Pancreas (tissue), 10 donors: ENCODE data around the gene HEPHL1. TPM values are rescaled to one million over a fixed set of nuclear protein-coding genes. Genes with fewer than 3 reads are reported as not detected.

ENCODE experiments used
- ATAC-seq, 4 donors: fragments of 200-7000 bp; cut with Tn5 transposase; one replicate each; pipeline versions ENCODE4 v1.8.0 to v1.9.1; 2020; ENCODE audit warnings: mild to moderate bottlenecking in 4 of 4, moderate library complexity in 4 of 4
- DNase-seq, 6 donors: peaks; one replicate each; pipeline ENCODE4 v3.0.0-alpha.2; 2020
- FAIRE-seq: peaks from 2 replicates; lab custom pipeline; 2012; peaks lifted over from hg19 to GRCh38; lab: Jason Lieb, UNC
- H3K27ac ChIP-seq, 4 donors: fragments of 200-600 bp; sonication (generic); 1 replicate in 3 of 4; 2 replicates in 1 of 4; pipeline versions ENCODE4 v1.5.0 to v1.8.0; 2020
- H3K27me3 ChIP-seq, 4 donors: fragments of 200-600 bp; one replicate each; pipeline ENCODE4 v1.8.0; 2021
- H3K36me3 ChIP-seq, 3 donors: fragments of 200-600 bp; sonication (generic) in 1 of 3; one replicate each; pipeline versions ENCODE4 v1.5.0 to v1.8.0; 2020 to 2021
- H3K4me1 ChIP-seq, 3 donors: fragments of 200-600 bp; one replicate each; pipeline ENCODE4 v1.8.0; 2021
- H3K4me3 ChIP-seq, 4 donors: fragments of 200-600 bp; sonication (generic) in 2 of 4; one replicate each; pipeline versions ENCODE4 v1.5.0 to v1.8.0; 2020 to 2021
- H3K9me3 ChIP-seq, 4 donors: fragments of 200-600 bp; one replicate each; pipeline ENCODE4 v1.8.0; 2021
- WGBS, 2 donors: extraction: QIAGEN DNeasy Blood & Tissue Kit; methylation state at CpG; one replicate each; pipeline ENCODE4 v1.1.7; 2013; 5-methylcytosine and 5-hydroxymethylcytosine counted together
- intact Hi-C, 3 donors: fragments of 100-400 bp; cut with DNase I; formaldehyde crosslinking; loops; one replicate each; pipeline versions ENCODE4 v1.11.1 to v1.14.2; 2022
- polyA plus RNA-seq, 2 donors: library from polyadenylated mRNA; stranded (reverse); fragments of 200-250 nt; gene quantifications; one replicate each; pipeline ENCODE4 v1.2.3, GENCODE V29; 2013
- total RNA-seq, 6 donors: library from RNA; stranded (reverse); fragmentation: NEBNext Ultra II Directional in 4 of 6; extraction: Animal tissue kit (Norgen Biotek cat#: 25700) in 4 of 6; gene quantifications; one replicate each; pipeline versions ENCODE4 v1.2.1 to v1.2.4, GENCODE V29; 2021 to 2023
- TF ChIP-seq, protein P1 (sequence below), 4 donors: fragments of 200-600 bp; sonication (generic) in 3 of 4; IDR thresholded peaks; one replicate each; pipeline versions ENCODE4 v1.5.0 to v1.8.0; 2021; ENCODE audit warnings: antibody characterized with exemption in 4 of 4
- donor health status: healthy with polysubstance abuse.
- donor health status: DM: no; HTN: no; CAD: no; lungs with moderate emphysema.
- donor health status: DM: no; HTN: no; CAD: no.
- donor health status: control.
- donor health status: control.
- donor health status: Bipolar disorder and iron deficiency.
- donor health status: DM: yes; HTN: yes; CAD: no.
- donor health status: DM: no; HTN: no; CAD: no.
- donor health status: DM: no; HTN: no; CAD: no.
- donor health status: DM: yes; HTN: yes; CAD: no.

Gene HEPHL1
- total and polyA plus RNA-seq, 8 donors, result not detected

DNA sequence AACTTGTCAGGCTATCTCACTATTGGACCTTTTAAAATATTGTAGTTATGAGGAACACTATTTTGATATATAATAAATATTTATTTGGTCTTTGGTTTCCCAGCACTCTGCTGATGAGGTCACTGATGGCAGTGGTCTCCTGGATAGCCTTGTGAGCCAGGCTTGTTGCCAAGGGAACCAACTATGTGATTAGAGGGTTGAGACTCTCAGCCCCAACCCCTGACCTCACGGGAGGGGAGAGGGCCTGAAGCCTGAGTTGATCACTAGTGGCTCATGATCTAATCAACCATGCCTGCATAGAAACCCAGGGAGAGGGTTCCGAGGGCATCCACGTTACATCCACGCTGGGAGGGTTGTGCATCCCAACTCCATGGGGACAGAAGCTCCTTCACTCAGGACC, 118.3 kb downstream of the HEPHL1 start:
- peak in 1 of 4 donors; percentile 44 for ATAC-seq
- H3K27me3 ChIP-seq, result no peaks in the 10 kb centered on the region

DNA sequence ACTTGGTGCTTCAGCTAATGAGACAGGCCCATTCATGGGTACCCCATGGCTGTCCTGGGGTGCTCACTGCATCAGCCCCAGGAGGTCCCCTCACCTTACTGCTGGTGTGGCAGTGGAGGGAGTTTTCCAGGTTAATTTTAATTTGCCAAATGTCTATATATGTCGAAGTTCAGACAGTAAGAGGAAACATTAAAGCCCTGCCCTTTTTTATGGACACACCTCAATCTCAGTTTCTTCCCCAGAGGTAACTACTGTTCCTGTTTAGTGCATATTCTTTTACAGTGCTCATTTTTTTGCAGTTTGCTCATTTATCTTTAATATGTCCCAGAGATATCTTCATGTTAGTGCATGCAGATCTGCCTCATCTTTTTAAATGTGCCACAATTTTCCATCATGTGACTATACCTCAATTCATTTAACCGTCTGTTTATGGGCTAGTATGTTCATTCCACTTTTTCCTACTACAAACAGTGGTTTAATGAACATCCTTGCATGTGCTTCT, 119.1 kb downstream of the HEPHL1 start:
- 76 to 82% methylated on average over 2 of the region's 2 CpGs for WGBS, 2 donors
- TF ChIP-seq, protein P1, sequence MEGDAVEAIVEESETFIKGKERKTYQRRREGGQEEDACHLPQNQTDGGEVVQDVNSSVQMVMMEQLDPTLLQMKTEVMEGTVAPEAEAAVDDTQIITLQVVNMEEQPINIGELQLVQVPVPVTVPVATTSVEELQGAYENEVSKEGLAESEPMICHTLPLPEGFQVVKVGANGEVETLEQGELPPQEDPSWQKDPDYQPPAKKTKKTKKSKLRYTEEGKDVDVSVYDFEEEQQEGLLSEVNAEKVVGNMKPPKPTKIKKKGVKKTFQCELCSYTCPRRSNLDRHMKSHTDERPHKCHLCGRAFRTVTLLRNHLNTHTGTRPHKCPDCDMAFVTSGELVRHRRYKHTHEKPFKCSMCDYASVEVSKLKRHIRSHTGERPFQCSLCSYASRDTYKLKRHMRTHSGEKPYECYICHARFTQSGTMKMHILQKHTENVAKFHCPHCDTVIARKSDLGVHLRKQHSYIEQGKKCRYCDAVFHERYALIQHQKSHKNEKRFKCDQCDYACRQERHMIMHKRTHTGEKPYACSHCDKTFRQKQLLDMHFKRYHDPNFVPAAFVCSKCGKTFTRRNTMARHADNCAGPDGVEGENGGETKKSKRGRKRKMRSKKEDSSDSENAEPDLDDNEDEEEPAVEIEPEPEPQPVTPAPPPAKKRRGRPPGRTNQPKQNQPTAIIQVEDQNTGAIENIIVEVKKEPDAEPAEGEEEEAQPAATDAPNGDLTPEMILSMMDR (IDR thresholded peaks at IDR 0.05), result no peak
- H3K9me3 ChIP-seq, result no peaks in the 10 kb centered on the region
- no peak overlapping the region for H3K4me3 ChIP-seq
- FAIRE-seq, result no peak
- no peak overlapping the region for H3K27ac ChIP-seq
- no peak for DNase-seq
- intact Hi-C loops, result no loop called here
- no peaks in the 10 kb centered on the region for H3K27me3 ChIP-seq
- no peak for ATAC-seq
- no peaks in the 10 kb centered on the region for H3K36me3 ChIP-seq
- peaks cover 0 to 15% (median 1%) of the 10 kb centered on the region in 3 donors for H3K4me1 ChIP-seq

More for the DNA sequence above, 118.3 kb downstream of the HEPHL1 start:
- intact Hi-C loops, result no loop called here
- WGBS, 2 donors, result 82 to 91% methylated on average over 4 of the region's 4 CpGs
- DNase-seq, result peak in 1 of 6 donors; percentile 33
- H3K4me3 ChIP-seq, result no peak overlapping the region
- H3K4me1 ChIP-seq, result peaks cover 0 to 21% (median 0%) of the 10 kb centered on the region in 3 donors
- no peaks in the 10 kb centered on the region for H3K36me3 ChIP-seq
- no peak overlapping the region for H3K27ac ChIP-seq
- FAIRE-seq, result no peak
- TF ChIP-seq, protein P1 (IDR thresholded peaks at IDR 0.05), result no peak
- no peaks in the 10 kb centered on the region for H3K9me3 ChIP-seq

DNA sequence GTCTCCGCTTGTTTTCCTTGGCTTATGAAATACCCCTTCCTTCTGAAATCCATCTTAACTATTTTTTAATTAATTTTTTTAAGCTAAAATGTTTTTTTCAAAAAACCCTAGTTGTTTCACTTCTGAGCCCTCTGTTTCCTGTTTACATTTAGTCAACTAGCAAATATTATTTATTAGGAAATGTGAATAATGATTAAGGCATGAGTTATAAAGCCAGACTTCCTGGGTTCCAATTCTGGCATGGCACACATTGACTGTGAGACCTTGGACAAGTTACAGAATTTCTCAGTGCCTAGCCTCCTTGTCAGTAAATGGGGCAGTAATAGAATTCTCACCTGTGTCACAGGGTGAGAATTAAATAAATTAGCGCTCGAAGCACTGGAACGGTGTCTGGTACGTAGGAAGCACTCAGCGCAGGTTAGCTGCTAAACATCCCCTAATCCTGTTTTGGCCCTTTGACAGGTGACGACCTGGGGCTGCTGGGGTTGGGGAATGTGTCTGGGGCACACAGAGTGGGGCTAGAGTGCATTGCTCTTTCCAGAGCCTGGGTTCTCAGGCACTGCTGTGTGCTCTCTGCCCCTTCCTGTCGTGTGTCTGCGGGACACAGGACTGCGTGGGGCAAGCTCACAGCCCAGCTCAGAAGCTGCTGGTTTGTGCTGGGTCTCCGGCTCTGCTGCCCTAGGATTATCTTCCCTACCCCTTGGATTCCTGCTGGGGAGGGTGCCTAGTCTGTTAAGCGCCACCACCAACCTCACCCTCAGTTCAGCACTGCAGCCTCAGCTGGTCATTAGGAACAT, 120.6 kb downstream of the HEPHL1 start:
- 94 to 96% methylated on average over 12 of the region's 12 CpGs for WGBS, 2 donors
- DNase-seq, result no peak
- FAIRE-seq, result no peak
- intact Hi-C loops, result no loop called here
- Histone ChIP-seq H3K4me3 (no peak overlapping the region), H3K4me1 (peaks cover 0 to 10% (median 9%) of the 10 kb centered on the region in 3 donors), H3K9me3 (no peaks in the 10 kb centered on the region), H3K36me3 (no peaks in the 10 kb centered on the region), H3K27ac (no peak overlapping the region), H3K27me3 (no peaks in the 10 kb centered on the region)
- ATAC-seq, result no peak
- TF ChIP-seq, protein P1 (IDR thresholded peaks at IDR 0.05), result no peak

DNA sequence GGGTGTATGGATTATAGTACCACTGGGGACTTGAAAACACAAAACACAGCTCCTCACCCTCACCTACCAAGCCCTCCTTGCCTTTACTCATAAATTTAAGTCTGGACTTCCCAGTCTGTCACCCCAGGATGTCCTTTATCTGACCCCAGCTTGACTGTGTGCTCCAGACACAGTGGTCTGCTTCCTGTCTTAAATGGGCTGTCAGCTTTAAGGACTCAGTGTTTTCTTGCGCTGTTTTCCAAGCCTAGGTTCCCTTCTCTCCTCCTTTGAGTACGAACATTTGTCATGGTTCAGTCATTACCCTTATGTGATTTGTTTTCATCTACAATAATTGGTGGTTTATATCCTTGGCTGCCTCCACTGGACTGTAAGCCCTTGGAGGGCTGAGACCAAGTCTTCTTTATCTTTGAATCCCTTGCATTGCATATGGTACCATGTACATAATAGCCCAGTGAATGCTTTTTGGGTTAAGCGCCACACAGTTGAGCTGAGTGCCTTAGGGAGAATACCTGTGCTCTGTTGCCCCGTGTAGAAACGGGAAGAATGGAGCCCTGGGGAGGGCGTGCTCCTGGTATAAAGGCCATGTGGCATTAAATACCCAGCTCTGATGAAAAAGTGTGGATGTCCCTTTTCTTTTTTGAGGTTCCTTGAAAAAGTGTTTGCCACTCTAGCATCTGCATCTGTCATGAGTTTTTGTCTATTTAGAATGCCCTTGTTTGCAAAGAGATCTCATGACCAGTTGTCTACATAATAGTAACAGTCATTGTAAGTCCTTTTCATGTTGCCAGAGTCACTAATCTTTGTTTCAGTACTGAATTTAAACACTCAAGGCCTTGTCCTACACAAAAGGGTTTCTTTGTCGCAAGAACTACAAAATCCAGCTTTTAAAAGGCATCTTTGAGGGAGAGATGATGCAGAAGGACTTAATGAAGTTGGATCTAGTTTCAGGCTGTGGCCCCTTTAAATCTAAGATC, 121.4 kb downstream of the HEPHL1 start:
- H3K27me3 ChIP-seq, result no peaks in the 10 kb centered on the region
- TF ChIP-seq, protein P1 (IDR thresholded peaks at IDR 0.05), result no peak
- H3K4me3 ChIP-seq, result no peak overlapping the region
- no peak overlapping the region for H3K27ac ChIP-seq
- no peaks in the 10 kb centered on the region for H3K36me3 ChIP-seq
- ATAC-seq, result no peak
- WGBS, 2 donors, result 89 to 92% methylated on average over 7 of the region's 7 CpGs
- intact Hi-C loops, result no loop called here
- no peak for FAIRE-seq
- no peak for DNase-seq
- H3K4me1 ChIP-seq, result peaks cover 0 to 10% (median 9%) of the 10 kb centered on the region in 3 donors
- H3K9me3 ChIP-seq, result no peaks in the 10 kb centered on the region
